GM19372 (cell line): ENCODE measurements around the gene DNM1L.

Experiments used
- ATAC-seq: cut with Tn5 transposase; IDR thresholded peaks from one replicate; pipeline ENCODE4 v1.9.1; 2021; ENCODE audit warnings: mild to moderate bottlenecking, low read depth, moderate library complexity; ENCODE audit not compliant: unreplicated experiment

Gene DNM1L

GRCh38 chr12:32755051-32755653 lies 76.1 kb downstream of the DNM1L start:
- ATAC-seq, result peak; percentile 66

GRCh38 chr12:32755654-32756475 lies 76.8 kb downstream of the DNM1L start, which contains the start of gene YARS2:
YARS2 (minus strand) TSS chr12:32755897; CDS start chr12:32755874, 23 bp downstream.
- ATAC-seq, result peak; percentile 76

- no peak for ATAC-seq
Measured at GRCh38 chr12:32756476-32757066, 77.5 kb downstream of the DNM1L start.

GRCh38 chr12:32757157-32757556 lies 78.1 kb downstream of the DNM1L start:
- ATAC-seq, result no peak

- no peak for ATAC-seq
Measured at GRCh38 chr12:32761716-32762115, 82.6 kb downstream of the DNM1L start.

- no peak for ATAC-seq
Measured at GRCh38 chr12:32765906-32766305, 86.8 kb downstream of the DNM1L start.

GRCh38 chr12:32768518-32768917 lies 89.4 kb downstream of the DNM1L start:
- ATAC-seq, result no peak

GRCh38 chr12:32770141-32770540 lies 91.0 kb downstream of the DNM1L start:
- no peak for ATAC-seq

GRCh38 chr12:32773691-32774090 lies 94.6 kb downstream of the DNM1L start:
- ATAC-seq, result no peak

- ATAC-seq, result no peak
Measured at GRCh38 chr12:32776258-32776657, 97.2 kb downstream of the DNM1L start.

GRCh38 chr12:32777159-32777558 lies 98.1 kb downstream of the DNM1L start:
- no peak for ATAC-seq

GRCh38 chr12:32777691-32778175 lies 98.6 kb downstream of the DNM1L start:
- no peak for ATAC-seq

GRCh38 chr12:32780071-32780470 lies 101.0 kb downstream of the DNM1L start:
- ATAC-seq, result no peak

- no peak for ATAC-seq
Measured at GRCh38 chr12:32783029-32783428, 103.9 kb downstream of the DNM1L start.

- ATAC-seq, result no peak
Measured at GRCh38 chr12:32785557-32785956, 106.5 kb downstream of the DNM1L start.

GRCh38 chr12:32788405-32788804 lies 109.3 kb downstream of the DNM1L start:
- no peak for ATAC-seq

- ATAC-seq, result no peak
Measured at GRCh38 chr12:32789446-32789845, 110.3 kb downstream of the DNM1L start.

- ATAC-seq, result no peak
Measured at GRCh38 chr12:32789916-32790315, 110.8 kb downstream of the DNM1L start.

- no peak for ATAC-seq
Measured at GRCh38 chr12:32794281-32794680, 115.2 kb downstream of the DNM1L start.
